ENCODE measurements around the gene CADPS2.

DNA sequence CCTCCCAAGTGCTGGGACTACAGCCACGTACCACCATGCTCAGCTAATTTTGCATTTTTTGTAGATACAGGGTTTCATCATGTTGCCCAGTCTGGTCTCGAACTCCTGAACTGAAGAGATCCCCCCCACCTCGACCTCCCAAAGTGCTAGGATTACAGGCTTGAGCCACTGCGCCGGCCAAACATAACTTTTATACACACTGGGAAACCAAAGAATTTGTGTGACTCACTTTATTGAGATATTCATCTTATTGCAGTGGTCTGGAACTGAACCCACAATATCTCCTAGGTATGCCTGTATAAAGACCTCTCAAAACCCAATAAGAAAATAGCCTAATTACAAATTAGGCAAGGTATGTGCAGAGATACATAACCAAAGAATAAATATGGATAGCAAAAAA lies 399.1 kb downstream of the CADPS2 start:
- TF ChIP-seq, protein P1, sequence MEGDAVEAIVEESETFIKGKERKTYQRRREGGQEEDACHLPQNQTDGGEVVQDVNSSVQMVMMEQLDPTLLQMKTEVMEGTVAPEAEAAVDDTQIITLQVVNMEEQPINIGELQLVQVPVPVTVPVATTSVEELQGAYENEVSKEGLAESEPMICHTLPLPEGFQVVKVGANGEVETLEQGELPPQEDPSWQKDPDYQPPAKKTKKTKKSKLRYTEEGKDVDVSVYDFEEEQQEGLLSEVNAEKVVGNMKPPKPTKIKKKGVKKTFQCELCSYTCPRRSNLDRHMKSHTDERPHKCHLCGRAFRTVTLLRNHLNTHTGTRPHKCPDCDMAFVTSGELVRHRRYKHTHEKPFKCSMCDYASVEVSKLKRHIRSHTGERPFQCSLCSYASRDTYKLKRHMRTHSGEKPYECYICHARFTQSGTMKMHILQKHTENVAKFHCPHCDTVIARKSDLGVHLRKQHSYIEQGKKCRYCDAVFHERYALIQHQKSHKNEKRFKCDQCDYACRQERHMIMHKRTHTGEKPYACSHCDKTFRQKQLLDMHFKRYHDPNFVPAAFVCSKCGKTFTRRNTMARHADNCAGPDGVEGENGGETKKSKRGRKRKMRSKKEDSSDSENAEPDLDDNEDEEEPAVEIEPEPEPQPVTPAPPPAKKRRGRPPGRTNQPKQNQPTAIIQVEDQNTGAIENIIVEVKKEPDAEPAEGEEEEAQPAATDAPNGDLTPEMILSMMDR (IDR thresholded peaks at IDR 0.05) = no peak
- TF ChIP-seq POLR2A (IDR thresholded peaks at IDR 0.05) = no peak

Data from right lobe of liver (tissue), 4 donors.